Measurements from ENCODE around the gene NEDD8. TPM values are rescaled to one million over a fixed set of nuclear protein-coding genes. Genes with fewer than 3 reads are reported as not detected.

Gene NEDD8
- total RNA-seq, 1 donor from 2014 or later = 180 TPM

- peak overlapping the region; percentile 80 for H3K4me3 ChIP-seq (ENCODE audit: low read depth, low read length)
- DNase-seq (ENCODE audit: low read depth) = no peak
- H3K27me3 ChIP-seq (ENCODE audit: control insufficient read depth, insufficient read depth, low read length) = no peaks in the 10 kb centered on the region
- peaks cover 12% of the 10 kb centered on the region for H3K36me3 ChIP-seq (ENCODE audit: control insufficient read depth, insufficient read depth, low read length)
- TF ChIP-seq CTCF (IDR thresholded peaks at IDR 0.05; ENCODE audit: insufficient read depth, low read length, poor library complexity, severe bottlenecking) = peak; percentile 45
Observed at GRCh38 chr14:24241829-24242443, 9.8 kb upstream of the NEDD8 start.

- H3K27me3 ChIP-seq (ENCODE audit: control insufficient read depth, insufficient read depth, low read length) = no peaks in the 10 kb centered on the region
- H3K36me3 ChIP-seq (ENCODE audit: control insufficient read depth, insufficient read depth, low read length) = peaks cover 12% of the 10 kb centered on the region
- TF ChIP-seq CTCF (IDR thresholded peaks at IDR 0.05; ENCODE audit: insufficient read depth, low read length, poor library complexity, severe bottlenecking) = no peak
- no peak overlapping the region for H3K4me3 ChIP-seq (ENCODE audit: low read depth, low read length)
- DNase-seq (ENCODE audit: low read depth) = no peak
Observed at GRCh38 chr14:24240110-24240918, 8.1 kb upstream of the NEDD8 start.

- H3K36me3 ChIP-seq (ENCODE audit: control insufficient read depth, insufficient read depth, low read length) = peaks cover 12% of the 10 kb centered on the region
- no peak for TF ChIP-seq CTCF (IDR thresholded peaks at IDR 0.05; ENCODE audit: insufficient read depth, low read length, poor library complexity, severe bottlenecking)
- no peak overlapping the region for H3K4me3 ChIP-seq (ENCODE audit: low read depth, low read length)
- no peaks in the 10 kb centered on the region for H3K27me3 ChIP-seq (ENCODE audit: control insufficient read depth, insufficient read depth, low read length)
- no peak for DNase-seq (ENCODE audit: low read depth)
Observed at GRCh38 chr14:24238527-24239037, 6.4 kb upstream of the NEDD8 start.

- peaks cover 12% of the 10 kb centered on the region for H3K36me3 ChIP-seq (ENCODE audit: control insufficient read depth, insufficient read depth, low read length)
- no peak for TF ChIP-seq CTCF (IDR thresholded peaks at IDR 0.05; ENCODE audit: insufficient read depth, low read length, poor library complexity, severe bottlenecking)
- no peak for DNase-seq (ENCODE audit: low read depth)
- no peak overlapping the region for H3K4me3 ChIP-seq (ENCODE audit: low read depth, low read length)
- no peaks in the 10 kb centered on the region for H3K27me3 ChIP-seq (ENCODE audit: control insufficient read depth, insufficient read depth, low read length)
Observed at GRCh38 chr14:24238123-24238522, 6.0 kb upstream of the NEDD8 start.

- peaks cover 12% of the 10 kb centered on the region for H3K36me3 ChIP-seq (ENCODE audit: control insufficient read depth, insufficient read depth, low read length)
- H3K27me3 ChIP-seq (ENCODE audit: control insufficient read depth, insufficient read depth, low read length) = no peaks in the 10 kb centered on the region
- H3K4me3 ChIP-seq (ENCODE audit: low read depth, low read length) = no peak overlapping the region
- no peak for DNase-seq (ENCODE audit: low read depth)
- no peak for TF ChIP-seq CTCF (IDR thresholded peaks at IDR 0.05; ENCODE audit: insufficient read depth, low read length, poor library complexity, severe bottlenecking)
Observed at GRCh38 chr14:24237463-24237955, 5.3 kb upstream of the NEDD8 start.

Data from kidney epithelial cell (primary cell).